ENCODE data around the gene SLAIN2.

DNA sequence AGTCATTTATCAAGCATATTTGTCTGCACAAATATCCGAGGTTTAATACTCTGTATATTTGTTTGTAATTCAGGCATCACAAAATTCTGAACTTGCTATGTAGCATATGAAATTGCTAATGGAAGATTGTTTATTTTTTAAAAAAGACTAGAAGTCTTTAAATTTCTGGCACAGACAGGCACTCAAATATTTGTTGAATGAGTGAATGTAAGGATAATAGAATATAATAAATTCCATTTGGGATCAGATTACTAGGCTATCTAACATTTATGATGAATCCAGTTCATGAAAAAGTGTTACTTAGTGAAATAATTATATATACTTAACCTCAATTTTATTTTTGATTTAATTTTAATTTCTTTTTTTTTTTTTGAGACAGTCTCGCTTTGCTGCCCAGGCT is 41.3 kb upstream of the SLAIN2 start:
- TF ChIP-seq POLR2AphosphoS5 (IDR thresholded peaks at IDR 0.05) (no peak), POLR2A (IDR thresholded peaks at IDR 0.05) (no peak)
- TF ChIP-seq, protein P1, sequence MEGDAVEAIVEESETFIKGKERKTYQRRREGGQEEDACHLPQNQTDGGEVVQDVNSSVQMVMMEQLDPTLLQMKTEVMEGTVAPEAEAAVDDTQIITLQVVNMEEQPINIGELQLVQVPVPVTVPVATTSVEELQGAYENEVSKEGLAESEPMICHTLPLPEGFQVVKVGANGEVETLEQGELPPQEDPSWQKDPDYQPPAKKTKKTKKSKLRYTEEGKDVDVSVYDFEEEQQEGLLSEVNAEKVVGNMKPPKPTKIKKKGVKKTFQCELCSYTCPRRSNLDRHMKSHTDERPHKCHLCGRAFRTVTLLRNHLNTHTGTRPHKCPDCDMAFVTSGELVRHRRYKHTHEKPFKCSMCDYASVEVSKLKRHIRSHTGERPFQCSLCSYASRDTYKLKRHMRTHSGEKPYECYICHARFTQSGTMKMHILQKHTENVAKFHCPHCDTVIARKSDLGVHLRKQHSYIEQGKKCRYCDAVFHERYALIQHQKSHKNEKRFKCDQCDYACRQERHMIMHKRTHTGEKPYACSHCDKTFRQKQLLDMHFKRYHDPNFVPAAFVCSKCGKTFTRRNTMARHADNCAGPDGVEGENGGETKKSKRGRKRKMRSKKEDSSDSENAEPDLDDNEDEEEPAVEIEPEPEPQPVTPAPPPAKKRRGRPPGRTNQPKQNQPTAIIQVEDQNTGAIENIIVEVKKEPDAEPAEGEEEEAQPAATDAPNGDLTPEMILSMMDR (IDR thresholded peaks at IDR 0.05), result no peak
